Dendritic cell treated with granulocyte-macrophage colony-stimulating factor and Interleukin-4, amounts not matched to agents 40 ng/mL and 50 ng/mL, for 4 days (primary cell): ENCODE measurements around the gene SYNGR1.
"Not testable (repeated sequence)": the region's sequence is repeated elsewhere in the genome, so short reads cannot be mapped to it uniquely, and the experiment has no call there.

Experiments
- H3K27ac Mint-ChIP-seq: one replicate; pipeline ENCODE4 v1.8.0; 2022; ENCODE audit warnings: mild to moderate bottlenecking, mixed read lengths
- H3K27me3 Mint-ChIP-seq: one replicate; pipeline ENCODE4 v1.8.0; 2022; ENCODE audit warnings: mild to moderate bottlenecking, mixed read lengths
- H3K36me3 Mint-ChIP-seq: one replicate; pipeline ENCODE4 v1.8.0; 2022; ENCODE audit warnings: low read depth, mixed read lengths
- H3K4me1 Mint-ChIP-seq: one replicate; pipeline ENCODE4 v1.8.0; 2022; ENCODE audit warnings: low read depth, mixed read lengths
- H3K4me3 Mint-ChIP-seq: one replicate; pipeline ENCODE4 v1.8.0; 2022; ENCODE audit warnings: mild to moderate bottlenecking, moderate library complexity, mixed read lengths
- H3K9me3 Mint-ChIP-seq: one replicate; pipeline ENCODE4 v1.8.0; 2022; ENCODE audit warnings: mixed read lengths
- intact Hi-C: fragments of 100-400 bp; cut with micrococcal nuclease; formaldehyde crosslinking; loops from one replicate; pipeline ENCODE4 v1.15.0; 2022

The SYNGR1 gene

GRCh38 chr22:39350757-39351688 is 1.2 kb downstream of the SYNGR1 start:
- peak overlapping the region; percentile 28 for H3K27ac Mint-ChIP-seq
- peaks cover 28% of the 10 kb centered on the region for H3K4me1 Mint-ChIP-seq
- intact Hi-C loops = no loop called here
- H3K4me3 Mint-ChIP-seq = peak overlapping the region; percentile 75
- H3K27me3 Mint-ChIP-seq = peaks cover 15% of the 10 kb centered on the region
- H3K36me3 Mint-ChIP-seq = no peaks in the 10 kb centered on the region
- no peaks in the 10 kb centered on the region for H3K9me3 Mint-ChIP-seq

GRCh38 chr22:39351689-39352214 is 2.0 kb downstream of the SYNGR1 start:
- no peak overlapping the region for H3K4me3 Mint-ChIP-seq
- peaks cover 33% of the 10 kb centered on the region for H3K4me1 Mint-ChIP-seq
- peak overlapping the region; percentile 28 for H3K27ac Mint-ChIP-seq
- intact Hi-C loops = no loop called here
- peaks cover 15% of the 10 kb centered on the region for H3K27me3 Mint-ChIP-seq
- no peaks in the 10 kb centered on the region for H3K9me3 Mint-ChIP-seq
- no peaks in the 10 kb centered on the region for H3K36me3 Mint-ChIP-seq

- Mint-ChIP-seq H3K27ac (no peak overlapping the region), H3K27me3 (peaks cover 15% of the 10 kb centered on the region), H3K4me3 (no peak overlapping the region), H3K36me3 (no peaks in the 10 kb centered on the region), H3K4me1 (peaks cover 33% of the 10 kb centered on the region), H3K9me3 (no peaks in the 10 kb centered on the region)
- intact Hi-C loops = no loop called here
Observed at GRCh38 chr22:39352306-39352891, 2.6 kb downstream of the SYNGR1 start.

DNA sequence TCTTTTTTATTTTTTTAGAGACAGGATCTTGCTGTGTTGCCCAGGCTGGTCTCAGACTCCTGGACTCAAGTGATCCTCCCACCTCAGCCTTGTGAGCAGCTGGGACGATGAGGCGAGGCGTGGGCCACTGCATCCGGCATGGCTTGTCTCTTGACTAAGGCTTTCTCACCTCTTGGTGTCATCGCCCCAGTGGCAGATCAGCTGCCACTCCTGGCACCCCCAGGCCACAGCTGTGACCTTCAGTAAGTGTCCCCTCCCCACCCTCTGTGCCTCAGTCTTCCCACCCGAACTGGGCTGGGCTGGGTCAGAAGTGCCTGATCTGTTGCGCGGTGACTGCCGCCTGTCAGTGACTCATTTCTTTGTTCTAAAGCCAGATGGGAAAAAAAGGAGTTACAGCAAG is 3.6 kb downstream of the SYNGR1 start:
- H3K9me3 Mint-ChIP-seq = no peaks in the 10 kb centered on the region
- H3K36me3 Mint-ChIP-seq = no peaks in the 10 kb centered on the region
- intact Hi-C loops = no loop called here
- H3K4me1 Mint-ChIP-seq = peaks cover 33% of the 10 kb centered on the region
- no peak overlapping the region for H3K4me3 Mint-ChIP-seq
- no peak overlapping the region for H3K27ac Mint-ChIP-seq
- peaks cover 15% of the 10 kb centered on the region for H3K27me3 Mint-ChIP-seq

DNA sequence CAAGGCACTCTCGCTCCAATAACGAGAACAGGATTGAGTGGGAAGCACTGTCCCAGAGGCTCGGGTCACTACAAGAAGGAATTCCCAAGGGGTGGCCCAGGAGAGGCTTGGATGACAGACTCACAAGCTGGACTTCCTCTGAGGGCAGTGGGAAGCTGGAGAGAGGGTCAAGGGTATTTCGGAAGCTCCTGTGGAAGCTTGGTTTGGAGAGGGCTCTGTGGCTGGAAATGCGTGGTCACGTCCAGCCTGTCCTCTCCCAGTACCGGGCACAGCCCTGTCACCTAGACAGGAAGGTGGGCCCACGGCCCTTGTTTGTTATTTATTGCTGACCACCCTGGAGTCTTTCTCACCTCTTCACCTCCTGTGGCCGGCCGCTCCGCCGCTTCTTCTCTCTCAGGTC is 5.3 kb downstream of the SYNGR1 start:
- Mint-ChIP-seq H3K36me3 (no peaks in the 10 kb centered on the region), H3K27me3 (peaks cover 15% of the 10 kb centered on the region), H3K27ac (no peak overlapping the region), H3K4me3 (no peak overlapping the region), H3K9me3 (no peaks in the 10 kb centered on the region), H3K4me1 (peaks cover 24% of the 10 kb centered on the region)
- intact Hi-C loops = no loop called here

- intact Hi-C loops, H3K27ac Mint-ChIP-seq, H3K36me3 Mint-ChIP-seq, H3K4me3 Mint-ChIP-seq, H3K27me3 Mint-ChIP-seq, H3K9me3 Mint-ChIP-seq: not testable (repeated sequence)
- H3K4me1 Mint-ChIP-seq = peaks cover 17% of the 10 kb centered on the region
Observed at GRCh38 chr22:39355805-39356204, 6.0 kb downstream of the SYNGR1 start.

GRCh38 chr22:39356464-39356863 is 6.7 kb downstream of the SYNGR1 start:
- Mint-ChIP-seq H3K4me3 (no peak overlapping the region), H3K36me3 (no peaks in the 10 kb centered on the region), H3K27me3 (peaks cover 3% of the 10 kb centered on the region), H3K4me1 (peaks cover 10% of the 10 kb centered on the region), H3K27ac (no peak overlapping the region), H3K9me3 (no peaks in the 10 kb centered on the region)
- intact Hi-C loops = no loop called here

GRCh38 chr22:39357110-39358108 is 7.6 kb downstream of the SYNGR1 start:
- H3K9me3 Mint-ChIP-seq, H3K27ac Mint-ChIP-seq, H3K36me3 Mint-ChIP-seq, H3K4me1 Mint-ChIP-seq, H3K27me3 Mint-ChIP-seq, H3K4me3 Mint-ChIP-seq, intact Hi-C loops: not testable (repeated sequence)

DNA sequence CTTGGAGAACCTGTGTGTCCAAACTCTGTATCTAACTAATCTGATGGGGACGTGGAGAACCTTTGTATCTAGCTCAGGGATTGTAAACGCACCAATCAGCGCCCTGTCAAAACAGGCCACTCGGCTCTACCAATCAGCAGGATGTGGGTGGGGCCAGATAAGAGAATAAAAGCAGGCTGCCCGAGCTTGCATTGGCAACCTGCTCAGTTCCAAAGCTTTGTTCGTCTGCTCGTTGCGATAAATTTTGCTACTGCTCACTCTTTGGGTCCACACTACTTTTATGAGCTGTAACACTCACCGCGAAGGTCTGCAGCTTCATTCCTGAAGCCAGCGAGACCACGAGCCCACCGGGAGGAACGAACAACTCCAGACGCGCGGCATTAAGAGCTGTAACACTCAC is 8.4 kb downstream of the SYNGR1 start:
- H3K27me3 Mint-ChIP-seq, intact Hi-C loops, H3K4me3 Mint-ChIP-seq, H3K9me3 Mint-ChIP-seq, H3K36me3 Mint-ChIP-seq, H3K27ac Mint-ChIP-seq: not testable (repeated sequence)
- peaks cover 11% of the 10 kb centered on the region for H3K4me1 Mint-ChIP-seq

DNA sequence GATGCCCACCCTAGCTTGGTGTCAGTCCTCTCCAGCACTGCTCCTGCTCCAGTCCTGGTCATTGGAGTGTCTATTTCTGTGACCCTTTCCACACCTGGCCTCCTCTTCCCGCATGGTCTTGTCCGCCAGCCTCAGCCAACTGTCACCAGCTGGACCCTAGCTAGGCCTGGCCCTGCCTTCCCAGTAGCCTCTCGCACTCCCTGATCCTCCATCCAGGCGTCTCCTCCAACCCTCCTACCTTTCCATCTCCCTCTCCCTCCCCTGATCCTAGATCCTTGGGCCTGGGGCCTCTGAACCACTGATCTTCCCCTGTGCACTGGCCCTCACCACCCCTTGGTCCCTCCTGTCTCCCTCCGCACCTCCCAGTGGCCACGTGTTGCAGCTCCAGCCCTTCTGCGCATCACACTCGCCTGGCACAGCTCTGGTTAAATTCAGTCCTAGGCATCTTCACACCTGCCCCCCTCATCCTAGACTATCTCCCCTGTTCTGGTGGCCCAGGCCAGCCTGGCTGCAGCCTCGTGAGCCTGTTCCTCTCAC is 9.9 kb downstream of the SYNGR1 start:
- Mint-ChIP-seq H3K4me1 (peaks cover 21% of the 10 kb centered on the region), H3K4me3 (no peak overlapping the region), H3K27me3 (no peaks in the 10 kb centered on the region), H3K9me3 (no peaks in the 10 kb centered on the region), H3K27ac (no peak overlapping the region), H3K36me3 (no peaks in the 10 kb centered on the region)
- intact Hi-C loops = no loop called here

DNA sequence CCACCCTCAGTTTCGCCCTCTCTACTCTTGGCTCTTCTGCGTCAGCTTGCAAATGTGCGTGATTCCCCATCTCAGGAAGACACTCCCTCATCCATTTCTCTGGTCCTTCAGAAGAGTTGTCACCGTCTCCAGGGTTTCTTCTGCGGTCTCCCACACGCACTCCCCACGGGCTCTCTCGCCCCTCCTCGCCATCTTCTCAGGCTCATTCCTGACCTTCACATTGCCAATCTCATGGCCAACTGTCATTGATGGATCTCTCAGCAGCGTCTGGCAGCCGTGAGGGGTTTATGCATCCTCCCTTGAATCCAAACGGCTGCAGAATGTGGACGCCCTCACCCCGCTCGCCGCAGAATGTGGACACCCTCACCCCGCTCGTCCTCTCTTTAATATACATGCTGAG is 10.5 kb downstream of the SYNGR1 start:
- Mint-ChIP-seq H3K9me3 (no peaks in the 10 kb centered on the region), H3K36me3 (no peaks in the 10 kb centered on the region), H3K27ac (no peak overlapping the region), H3K4me1 (peaks cover 26% of the 10 kb centered on the region), H3K4me3 (no peak overlapping the region), H3K27me3 (no peaks in the 10 kb centered on the region)
- intact Hi-C loops = no loop called here

DNA sequence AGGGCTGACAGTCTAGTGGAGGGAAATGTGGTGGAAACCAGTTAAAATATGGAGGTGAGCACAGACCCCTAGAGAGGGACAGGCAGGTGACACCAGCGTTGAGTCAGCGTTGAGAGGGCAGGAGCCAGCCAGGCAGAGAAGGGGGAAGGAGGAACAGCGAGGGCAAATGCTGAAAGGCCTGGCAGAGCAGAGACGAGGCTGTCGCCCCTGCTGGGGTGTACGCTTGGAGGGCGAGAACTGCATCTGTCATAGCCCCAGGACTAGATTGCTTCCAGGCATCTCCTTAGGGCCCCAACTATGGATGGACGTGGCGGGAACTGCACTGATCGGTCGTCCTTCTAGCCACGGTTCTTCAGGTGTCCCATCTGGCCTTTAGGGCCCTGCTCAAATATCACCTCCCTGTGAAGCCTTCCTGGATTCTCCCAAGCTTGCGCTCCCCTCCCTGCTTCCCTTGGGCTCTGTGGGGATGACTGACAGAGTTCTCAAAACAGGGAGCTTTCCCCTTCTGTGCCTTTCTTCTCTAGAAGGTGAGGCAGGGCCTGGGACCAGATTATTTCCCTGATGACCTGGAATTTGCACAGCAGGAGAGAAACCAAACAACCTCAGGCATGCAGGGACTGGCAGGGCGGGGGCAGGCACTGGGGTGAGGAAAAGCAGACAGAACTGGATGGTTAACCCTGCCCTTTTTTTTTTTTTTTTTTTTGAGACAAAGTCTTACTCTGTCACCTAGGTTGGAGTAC is 11.1 kb downstream of the SYNGR1 start:
- H3K4me1 Mint-ChIP-seq = peaks cover 31% of the 10 kb centered on the region
- no peaks in the 10 kb centered on the region for H3K27me3 Mint-ChIP-seq
- H3K36me3 Mint-ChIP-seq = no peaks in the 10 kb centered on the region
- intact Hi-C loops = no loop called here
- H3K9me3 Mint-ChIP-seq = no peaks in the 10 kb centered on the region
- H3K4me3 Mint-ChIP-seq = no peak overlapping the region
- H3K27ac Mint-ChIP-seq = no peak overlapping the region

DNA sequence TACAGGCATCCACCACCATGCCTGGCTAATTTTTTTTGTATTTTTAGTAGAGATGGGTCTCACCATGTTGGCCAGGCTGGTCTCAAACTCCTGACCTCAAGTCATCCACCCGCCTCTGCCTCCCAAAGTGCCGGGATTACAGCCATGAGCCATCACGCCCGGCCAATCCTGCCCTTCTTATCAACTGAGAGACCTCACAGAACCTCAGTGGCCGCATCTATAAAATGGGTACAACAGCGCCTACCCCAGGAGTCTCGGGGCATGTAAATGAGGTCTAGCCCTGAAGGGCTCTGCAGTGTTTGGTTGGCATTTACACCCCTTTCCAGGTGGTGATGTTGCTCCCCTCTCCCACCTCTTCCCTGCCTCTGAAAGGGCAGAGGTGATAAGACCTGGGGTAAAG is 11.7 kb downstream of the SYNGR1 start:
- Mint-ChIP-seq H3K27me3 (no peaks in the 10 kb centered on the region), H3K4me1 (peaks cover 27% of the 10 kb centered on the region), H3K4me3 (no peak overlapping the region), H3K9me3 (no peaks in the 10 kb centered on the region), H3K27ac (no peak overlapping the region), H3K36me3 (no peaks in the 10 kb centered on the region)
- intact Hi-C loops = no loop called here
